Pancreas (tissue), 10 donors: ENCODE data around the gene DCP1B. TPM values are rescaled to one million over a fixed set of nuclear protein-coding genes. Genes with fewer than 3 reads are reported as not detected.

Experiments used
- ATAC-seq, 4 donors: fragments of 200-7000 bp; cut with Tn5 transposase; one replicate each; pipeline versions ENCODE4 v1.8.0 to v1.9.1; 2020; ENCODE audit warnings: mild to moderate bottlenecking in 4 of 4, moderate library complexity in 4 of 4
- DNase-seq, 6 donors: peaks; one replicate each; pipeline ENCODE4 v3.0.0-alpha.2; 2020
- FAIRE-seq: peaks from 2 replicates; lab custom pipeline; 2012; peaks lifted over from hg19 to GRCh38; lab: Jason Lieb, UNC
- H3K27ac ChIP-seq, 4 donors: fragments of 200-600 bp; sonication (generic); 1 replicate in 3 of 4; 2 replicates in 1 of 4; pipeline versions ENCODE4 v1.5.0 to v1.8.0; 2020
- H3K27me3 ChIP-seq, 4 donors: fragments of 200-600 bp; one replicate each; pipeline ENCODE4 v1.8.0; 2021
- H3K36me3 ChIP-seq, 3 donors: fragments of 200-600 bp; sonication (generic) in 1 of 3; one replicate each; pipeline versions ENCODE4 v1.5.0 to v1.8.0; 2020 to 2021
- H3K4me1 ChIP-seq, 3 donors: fragments of 200-600 bp; one replicate each; pipeline ENCODE4 v1.8.0; 2021
- H3K4me3 ChIP-seq, 4 donors: fragments of 200-600 bp; sonication (generic) in 2 of 4; one replicate each; pipeline versions ENCODE4 v1.5.0 to v1.8.0; 2020 to 2021
- H3K9me3 ChIP-seq, 4 donors: fragments of 200-600 bp; one replicate each; pipeline ENCODE4 v1.8.0; 2021
- WGBS, 2 donors: extraction: QIAGEN DNeasy Blood & Tissue Kit; methylation state at CpG; one replicate each; pipeline ENCODE4 v1.1.7; 2013; 5-methylcytosine and 5-hydroxymethylcytosine counted together
- intact Hi-C, 3 donors: fragments of 100-400 bp; cut with DNase I; formaldehyde crosslinking; loops; one replicate each; pipeline versions ENCODE4 v1.11.1 to v1.14.2; 2022
- polyA plus RNA-seq, 2 donors: library from polyadenylated mRNA; stranded (reverse); fragments of 200-250 nt; gene quantifications; one replicate each; pipeline ENCODE4 v1.2.3, GENCODE V29; 2013
- total RNA-seq, 6 donors: library from RNA; stranded (reverse); fragmentation: NEBNext Ultra II Directional in 4 of 6; extraction: Animal tissue kit (Norgen Biotek cat#: 25700) in 4 of 6; gene quantifications; one replicate each; pipeline versions ENCODE4 v1.2.1 to v1.2.4, GENCODE V29; 2021 to 2023
- TF ChIP-seq, protein P1 (sequence below), 4 donors: fragments of 200-600 bp; sonication (generic) in 3 of 4; IDR thresholded peaks; one replicate each; pipeline versions ENCODE4 v1.5.0 to v1.8.0; 2021; ENCODE audit warnings: antibody characterized with exemption in 4 of 4
- donor health status: healthy with polysubstance abuse.
- donor health status: DM: no; HTN: no; CAD: no; lungs with moderate emphysema.
- donor health status: DM: no; HTN: no; CAD: no.
- donor health status: control.
- donor health status: control.
- donor health status: Bipolar disorder and iron deficiency.
- donor health status: DM: yes; HTN: yes; CAD: no.
- donor health status: DM: no; HTN: no; CAD: no.
- donor health status: DM: no; HTN: no; CAD: no.
- donor health status: DM: yes; HTN: yes; CAD: no.

DCP1B gene
- total and polyA plus RNA-seq, 8 donors, result 3.4 to 7.5 (median 6.6) TPM

DNA sequence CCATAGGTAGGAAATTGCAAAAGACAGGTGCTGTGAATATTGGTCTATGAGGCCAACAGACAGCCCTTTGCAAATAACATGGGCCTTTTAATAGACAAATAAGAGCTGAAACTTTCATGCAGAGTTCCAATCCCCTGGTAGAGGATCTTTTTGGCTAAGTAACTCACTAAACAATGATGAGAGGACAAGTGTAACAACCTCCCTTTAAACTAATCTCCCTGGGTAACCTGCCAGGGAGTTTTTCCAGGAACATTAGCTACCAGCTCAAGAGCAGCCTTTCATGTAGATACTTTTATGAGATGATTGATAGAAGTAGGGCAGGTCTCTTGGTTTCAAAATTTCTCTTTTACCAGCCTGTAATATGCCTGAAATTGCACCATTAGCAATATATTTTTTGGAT is 34.8 kb upstream of the DCP1B start:
- no peak overlapping the region for H3K4me3 ChIP-seq
- intact Hi-C loops, result loop anchor here in 1 of 3 donors (10.0 kb wide), 1 partner anchor 234 kb away; no protein-coding TSS in a partner anchor
- FAIRE-seq, result no peak
- no peaks in the 10 kb centered on the region for H3K27me3 ChIP-seq
- TF ChIP-seq, protein P1, sequence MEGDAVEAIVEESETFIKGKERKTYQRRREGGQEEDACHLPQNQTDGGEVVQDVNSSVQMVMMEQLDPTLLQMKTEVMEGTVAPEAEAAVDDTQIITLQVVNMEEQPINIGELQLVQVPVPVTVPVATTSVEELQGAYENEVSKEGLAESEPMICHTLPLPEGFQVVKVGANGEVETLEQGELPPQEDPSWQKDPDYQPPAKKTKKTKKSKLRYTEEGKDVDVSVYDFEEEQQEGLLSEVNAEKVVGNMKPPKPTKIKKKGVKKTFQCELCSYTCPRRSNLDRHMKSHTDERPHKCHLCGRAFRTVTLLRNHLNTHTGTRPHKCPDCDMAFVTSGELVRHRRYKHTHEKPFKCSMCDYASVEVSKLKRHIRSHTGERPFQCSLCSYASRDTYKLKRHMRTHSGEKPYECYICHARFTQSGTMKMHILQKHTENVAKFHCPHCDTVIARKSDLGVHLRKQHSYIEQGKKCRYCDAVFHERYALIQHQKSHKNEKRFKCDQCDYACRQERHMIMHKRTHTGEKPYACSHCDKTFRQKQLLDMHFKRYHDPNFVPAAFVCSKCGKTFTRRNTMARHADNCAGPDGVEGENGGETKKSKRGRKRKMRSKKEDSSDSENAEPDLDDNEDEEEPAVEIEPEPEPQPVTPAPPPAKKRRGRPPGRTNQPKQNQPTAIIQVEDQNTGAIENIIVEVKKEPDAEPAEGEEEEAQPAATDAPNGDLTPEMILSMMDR (IDR thresholded peaks at IDR 0.05), result no peak
- no peak for ATAC-seq
- H3K4me1 ChIP-seq, result no peaks in the 10 kb centered on the region
- no peak overlapping the region for H3K27ac ChIP-seq
- no peaks in the 10 kb centered on the region for H3K9me3 ChIP-seq
- H3K36me3 ChIP-seq, result no peaks in the 10 kb centered on the region
- no peak for DNase-seq

DNA sequence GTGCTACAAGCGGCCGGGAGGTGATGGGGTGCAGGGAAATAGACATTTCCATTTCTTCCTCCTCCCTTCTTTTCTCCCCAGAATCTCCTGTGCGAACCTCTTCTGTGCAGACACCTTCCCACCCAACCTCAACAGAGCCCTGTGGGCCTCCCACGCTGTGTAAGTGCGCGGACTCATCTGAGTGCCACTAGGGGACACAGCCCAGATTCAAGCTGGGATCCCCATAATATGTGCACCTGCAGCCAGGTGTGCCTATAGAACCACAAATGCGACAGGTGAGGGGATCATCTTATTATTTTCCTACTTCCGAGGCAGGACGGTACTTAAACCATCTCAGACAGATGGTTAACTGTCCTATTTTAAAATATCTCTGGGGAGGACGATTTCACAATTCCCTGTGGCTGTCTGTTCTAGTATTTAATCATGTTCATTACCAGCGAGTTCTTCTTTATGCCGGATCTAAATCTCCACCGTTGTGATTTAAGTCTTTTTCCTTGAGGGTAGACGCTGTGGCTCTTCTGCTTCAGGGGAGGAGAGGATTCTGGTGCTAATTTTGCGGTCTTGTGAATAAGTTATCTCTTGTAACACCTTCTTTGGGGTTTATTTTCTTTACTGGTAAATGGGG is 31.3 kb upstream of the DCP1B start:
- DNase-seq (no peak), FAIRE-seq (no peak), ATAC-seq (peak in 3 of 4 donors; percentile 7 to 13 (median 8))
- peak overlapping the region in 2 of 4 donors; percentile 3 to 39 for H3K4me3 ChIP-seq
- no peak overlapping the region for H3K27ac ChIP-seq
- TF ChIP-seq, protein P1 (IDR thresholded peaks at IDR 0.05), result no peak
- no peaks in the 10 kb centered on the region for H3K9me3 ChIP-seq
- 63 to 66% methylated on average over 15 of the region's 15 CpGs for WGBS, 2 donors
- intact Hi-C loops, result loop anchor here in 1 of 3 donors (10.0 kb wide), 1 partner anchor 231 kb away; no protein-coding TSS in a partner anchor
- H3K36me3 ChIP-seq, result no peaks in the 10 kb centered on the region
- no peaks in the 10 kb centered on the region for H3K27me3 ChIP-seq
- H3K4me1 ChIP-seq, result no peaks in the 10 kb centered on the region

DNA sequence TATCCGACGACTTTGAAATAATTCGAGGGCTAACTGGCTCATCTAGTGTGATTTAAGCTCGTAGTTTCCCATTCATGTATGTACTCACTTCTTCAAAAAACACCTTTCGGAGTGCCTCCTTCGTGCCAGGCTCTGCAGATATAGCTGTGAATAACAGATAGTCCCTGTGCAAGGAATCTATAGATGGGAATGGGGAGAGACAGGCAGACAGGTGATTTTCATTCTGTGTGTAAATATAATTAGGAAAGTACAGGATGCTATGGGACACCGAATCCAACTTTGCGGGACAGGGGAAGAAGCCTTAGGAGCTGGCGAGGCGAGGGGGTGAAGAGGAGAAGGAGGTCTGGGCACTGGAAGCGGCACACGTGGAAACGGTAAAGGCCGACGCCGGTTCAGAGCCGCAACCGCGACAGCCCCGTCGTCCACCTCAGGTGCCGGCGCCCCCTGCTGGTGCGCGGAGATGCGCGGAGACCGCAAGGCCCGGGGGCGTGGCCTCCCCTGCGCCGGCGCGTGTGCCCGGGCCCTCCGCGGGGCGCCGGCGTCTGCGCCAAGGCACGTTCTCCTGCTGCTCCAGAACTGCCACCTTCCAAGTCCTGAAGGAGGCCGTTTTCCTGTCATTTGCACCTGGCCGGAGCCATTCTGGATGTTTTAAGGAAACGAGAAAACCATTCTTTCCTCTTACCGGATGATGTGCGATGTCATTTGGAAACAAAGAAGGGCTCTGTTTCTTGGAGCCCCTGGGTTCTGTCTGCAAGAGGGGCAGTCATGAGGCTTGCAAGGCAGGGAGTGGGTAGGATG is 30.6 kb upstream of the DCP1B start:
- no peak for FAIRE-seq

DNA sequence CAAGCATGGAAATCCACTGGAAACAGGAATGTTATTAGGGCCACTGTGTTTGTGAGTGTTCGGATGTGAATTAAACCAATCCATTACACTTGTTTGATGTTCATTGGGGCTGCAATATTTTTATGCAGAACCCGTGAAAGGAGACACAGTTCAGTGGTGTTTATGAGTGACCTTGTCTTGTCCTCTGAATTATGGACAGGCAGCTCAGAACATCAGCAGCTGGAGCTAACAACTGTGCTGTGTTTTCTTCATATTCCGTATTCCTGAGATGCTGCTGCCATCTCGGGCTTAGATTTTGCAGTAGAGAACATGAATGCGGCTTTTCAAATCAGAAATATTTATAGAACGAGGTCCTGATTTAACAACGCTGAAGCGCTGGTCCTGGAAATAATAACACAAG is 28.2 kb upstream of the DCP1B start:
- intact Hi-C loops, result loop anchor here in 1 of 3 donors (10.0 kb wide), 1 partner anchor 228 kb away; no protein-coding TSS in a partner anchor
- Histone ChIP-seq H3K4me1 (no peaks in the 10 kb centered on the region), H3K27ac (no peak overlapping the region), H3K9me3 (no peaks in the 10 kb centered on the region), H3K36me3 (no peaks in the 10 kb centered on the region), H3K4me3 (no peak overlapping the region), H3K27me3 (no peaks in the 10 kb centered on the region)
- 59 to 69% methylated on average over 8 of the region's 8 CpGs for WGBS, 2 donors
- TF ChIP-seq, protein P1 (IDR thresholded peaks at IDR 0.05), result no peak
- ATAC-seq (no peak), FAIRE-seq (no peak), DNase-seq (no peak)

More for the DNA sequence above, 30.6 kb upstream of the DCP1B start:
- peak overlapping the region in 2 of 4 donors; percentile 3 to 39 for H3K4me3 ChIP-seq
- 10 to 13% methylated on average over 44 to 47 of the region's 47 CpGs for WGBS, 2 donors
- peak; percentile 99 to 100 (median 99) for ATAC-seq
- no peak overlapping the region for H3K27ac ChIP-seq
- intact Hi-C loops, result loop anchor here in 1 of 3 donors (10.0 kb wide), 1 partner anchor 230 kb away; no protein-coding TSS in a partner anchor
- no peaks in the 10 kb centered on the region for H3K4me1 ChIP-seq
- TF ChIP-seq, protein P1 (IDR thresholded peaks at IDR 0.05), result peak; percentile 93 to 97 (median 96)
- no peaks in the 10 kb centered on the region for H3K36me3 ChIP-seq
- no peaks in the 10 kb centered on the region for H3K9me3 ChIP-seq
- DNase-seq, result peak; percentile 74 to 99 (median 88)
- H3K27me3 ChIP-seq, result no peaks in the 10 kb centered on the region
